K562 (cell line): ENCODE data around the gene DOCK8. TPM values are rescaled to one million over a fixed set of nuclear protein-coding genes. Genes with fewer than 3 reads are reported as not detected.

Source experiments
- BRD4 ChIP-seq: fragments of 200-600 bp; sonication (generic); IDR thresholded peaks from 2 replicates; pipeline ENCODE4 v1.6.1; 2017; ENCODE audit warnings: inconsistent platforms
- BRF1 ChIP-seq: IDR thresholded peaks from 3 replicates; pipeline ENCODE4 v1.6.1; 2011; ENCODE audit warnings: borderline replicate concordance, mild to moderate bottlenecking; ENCODE audit not compliant: insufficient read length; ENCODE audit errors: extremely low read depth
- DNMT1 ChIP-seq: fragments of 450-650 bp; IDR thresholded peaks from 2 replicates; pipeline ENCODE4 v1.6.1; 2016; ENCODE audit warnings: antibody characterized with exemption, mild to moderate bottlenecking
- HDAC6 ChIP-seq: IDR thresholded peaks from 2 replicates; pipeline ENCODE4 v1.6.1; 2012; ENCODE audit warnings: low read depth, mild to moderate bottlenecking, control low read depth, inconsistent platforms, low read length, moderate library complexity
- ID3 ChIP-seq, 2 experiments: fragments of 250-450 bp in 1 of 2; fragments of 450-650 bp in 1 of 2; sonication (Bioruptor Pico) in 1 of 2; IDR thresholded peaks; 2 replicates each; pipeline versions ENCODE4 v1.6.1 to v1.8.0; 2016 to 2021; ENCODE audit warnings: mild to moderate bottlenecking in 2 of 2, moderate library complexity in 2 of 2, missing compliant biosample characterization in 1 of 2, missing genetic modification characterization in 1 of 2
- KLF16 ChIP-seq: IDR thresholded peaks from 2 replicates; pipeline ENCODE4 v1.6.1; 2016; ENCODE audit warnings: antibody characterized with exemption
- NR2C2 ChIP-seq, 2 experiments: fragments of 200-800 bp in 1 of 2; sonication (Bioruptor generic) in 1 of 2; sonication (generic) in 1 of 2; formaldehyde crosslinking in 1 of 2; IDR thresholded peaks; 2 replicates each; pipeline versions ENCODE4 v1.6.1 to v1.8.0; 2016 to 2022; ENCODE audit warnings: mild to moderate bottlenecking in 1 of 2, missing compliant biosample characterization in 1 of 2, missing genetic modification characterization in 1 of 2, missing genetic modification reagents in 1 of 2
- NR4A1 ChIP-seq, 2 experiments: fragments of 250-450 bp in 1 of 2; fragments of 450-650 bp in 1 of 2; sonication (Bioruptor Pico) in 1 of 2; IDR thresholded peaks; 2 replicates each; pipeline versions ENCODE4 v1.4.0 to v1.6.1; 2016 to 2020; ENCODE audit warnings: mild to moderate bottlenecking in 2 of 2, missing compliant biosample characterization in 1 of 2, missing genetic modification characterization in 1 of 2, moderate library complexity in 1 of 2
- RHOXF2B ChIP-seq: fragments of 250-450 bp; sonication (Bioruptor Pico); conservative IDR thresholded peaks from 2 replicates; pipeline ENCODE4 v1.5.1; 2021
- SREBF2 ChIP-seq: sonication (generic); formaldehyde crosslinking; IDR thresholded peaks from 2 replicates; pipeline ENCODE4 v1.4.0; 2020; ENCODE audit warnings: mild to moderate bottlenecking, missing genetic modification reagents
- THAP7 ChIP-seq: fragments of 250-450 bp; sonication (Bioruptor Pico); IDR thresholded peaks from 2 replicates; pipeline ENCODE4 v1.5.0; 2021
- TOE1 ChIP-seq, 2 experiments: fragments of 450-650 bp in 1 of 2; sonication (generic) in 1 of 2; formaldehyde crosslinking in 1 of 2; IDR thresholded peaks; 2 replicates each; pipeline versions ENCODE4 v1.7.1 to v1.8.0; 2016 to 2022; ENCODE audit warnings: borderline replicate concordance in 2 of 2, mild to moderate bottlenecking in 2 of 2, antibody characterized with exemption in 1 of 2, inconsistent platforms in 1 of 2, low read depth in 1 of 2, missing genetic modification reagents in 1 of 2, moderate library complexity in 1 of 2
- ZBTB26 ChIP-seq: fragments of 450-650 bp; formaldehyde crosslinking; IDR thresholded peaks from 2 replicates; pipeline ENCODE4 v1.4.0; 2022; ENCODE audit warnings: missing genetic modification characterization
- ZBTB33 ChIP-seq: sonication (generic); formaldehyde crosslinking; IDR thresholded peaks from 2 replicates; pipeline ENCODE4 v1.8.1; 2023; ENCODE audit warnings: mild to moderate bottlenecking, missing genetic modification reagents
- ZNF133 ChIP-seq: fragments of 250-450 bp; sonication (Bioruptor Pico); IDR thresholded peaks from 2 replicates; pipeline ENCODE4 v1.4.0; 2020; ENCODE audit warnings: mild to moderate bottlenecking
- ZNF197 ChIP-seq: fragments of 200-800 bp; sonication (Bioruptor generic); IDR thresholded peaks from 2 replicates; pipeline ENCODE4 v1.6.1; 2016; ENCODE audit warnings: low read depth, missing genetic modification characterization, missing compliant biosample characterization
- ZNF449 ChIP-seq: fragments of 250-450 bp; sonication (Bioruptor Pico); IDR thresholded peaks from 2 replicates; pipeline ENCODE4 v1.8.0; 2022; ENCODE audit warnings: moderate library complexity, mild to moderate bottlenecking, inconsistent platforms
- ZNF668 ChIP-seq: fragments of 250-450 bp; sonication (Bioruptor Pico); IDR thresholded peaks from 2 replicates; pipeline ENCODE4 v1.8.0; 2022; ENCODE audit warnings: mild to moderate bottlenecking, inconsistent platforms
- ZNF77 ChIP-seq: fragments of 250-450 bp; sonication (Bioruptor Pico); IDR thresholded peaks from 2 replicates; pipeline ENCODE4 v1.5.0; 2020
- ZNF780A ChIP-seq: fragments of 250-450 bp; sonication (Bioruptor Pico); IDR thresholded peaks from 2 replicates; pipeline ENCODE4 v1.5.0; 2021; ENCODE audit warnings: mild to moderate bottlenecking
- polyA plus RNA-seq, 8 experiments: library from polyadenylated mRNA; depleted of rRNA in 4 of 8; stranded (reverse) in 5 of 8; unstranded in 3 of 8; fragments of >200 nt; fragmentation: Nextera tagmentation in 2 of 8; fragmentation: Illumina TruSeq in 1 of 8; extraction: Ambion mirVana in 2 of 8; extraction: Trizol in 1 of 8; gene quantifications; 2 replicates each; pipeline versions ENCODE4 v1.2.1 to v1.2.3, GENCODE V29; 2011 to 2014; ENCODE audit warnings: inconsistent platforms in 1 of 8, missing spikeins in 1 of 8
- total RNA-seq, 7 experiments: library from RNA; depleted of rRNA in 6 of 7; stranded (reverse); fragments of >200 nt in 6 of 7; fragmentation: Illumina TruSeq in 2 of 7; extraction: Trizol in 2 of 7; gene quantifications; 2 replicates each; pipeline versions ENCODE4 v1.2.1 to v1.2.3, GENCODE V29; 2011 to 2021; ENCODE audit warnings: low replicate concordance in 1 of 7

DOCK8 gene
- total and polyA plus RNA-seq, 9 of the 15 experiments (the other 6 are each of a cell fraction or from before 2014, with no cell fraction given) = 14.4 to 53.8 (median 25.1) TPM

- no peak for TF ChIP-seq TOE1 (IDR thresholded peaks at IDR 0.05; ENCODE audit: borderline replicate concordance)
- TF ChIP-seq TOE1 (CRISPR knock-in tag; IDR thresholded peaks at IDR 0.05; ENCODE audit: borderline replicate concordance, low read depth) = no peak
- no peak for TF ChIP-seq NR2C2 (CRISPR knock-in tag; IDR thresholded peaks at IDR 0.05)
- TF ChIP-seq NR2C2 (tag; IDR thresholded peaks at IDR 0.05) = no peak
- TF ChIP-seq BRF1 = no peak
- no peak for TF ChIP-seq KLF16
- no peak for TF ChIP-seq SREBF2
- TF ChIP-seq ZBTB33 (CRISPR knock-in tag) = no peak
- no peak for TF ChIP-seq THAP7
- TF ChIP-seq RHOXF2B (CRISPR knock-in tag) = no peak
- TF ChIP-seq ZNF780A (CRISPR knock-in tag) = no peak
- no peak for TF ChIP-seq ZNF197 (CRISPR knock-in tag)
- TF ChIP-seq ID3 (CRISPR knock-in tag; IDR thresholded peaks at IDR 0.05) = no peak
- TF ChIP-seq ID3 (tag; IDR thresholded peaks at IDR 0.05) = no peak
- TF ChIP-seq NR4A1 (CRISPR knock-in tag; IDR thresholded peaks at IDR 0.05) = no peak
- TF ChIP-seq NR4A1 (tag; IDR thresholded peaks at IDR 0.05) = no peak
- no peak for TF ChIP-seq DNMT1
- TF ChIP-seq HDAC6 = no peak
- no peak for TF ChIP-seq ZNF77 (CRISPR knock-in tag)
- no peak for TF ChIP-seq ZNF449 (CRISPR knock-in tag)
- TF ChIP-seq BRD4 = no peak
- TF ChIP-seq ZBTB26 (CRISPR knock-in tag) = no peak
- no peak for TF ChIP-seq ZNF668 (CRISPR knock-in tag)
- no peak for TF ChIP-seq ZNF133 (CRISPR knock-in tag)
Measured at GRCh38 chr9:253539-253938, 38.9 kb downstream of the DOCK8 start (continued).
